HepG2 (cell line): ENCODE data around the gene MAP3K2. TPM values are rescaled to one million over a fixed set of nuclear protein-coding genes. Genes with fewer than 3 reads are reported as not detected.

Experiments
- CENPX ChIP-seq: sonication (generic); formaldehyde crosslinking; IDR thresholded peaks from 2 replicates; pipeline ENCODE4 v1.9.0; 2021; ENCODE audit warnings: mild to moderate bottlenecking, missing genetic modification reagents, moderate library complexity
- WIZ ChIP-seq: sonication (generic); formaldehyde crosslinking; IDR thresholded peaks from 2 replicates; pipeline ENCODE4 v1.5.1; 2020; ENCODE audit warnings: mild to moderate bottlenecking, missing genetic modification reagents
- polyA plus RNA-seq, 8 experiments: library from polyadenylated mRNA; depleted of rRNA in 3 of 8; stranded (reverse) in 7 of 8; unstranded in 1 of 8; fragments of >200 nt; fragmentation: Illumina TruSeq in 4 of 8; extraction: Trizol in 4 of 8; gene quantifications; 2 replicates each; pipeline versions ENCODE4 v1.2.1 to v1.2.3, GENCODE V29; 2011 to 2016; ENCODE audit warnings: low read depth in 4 of 8, missing spikeins in 1 of 8, mixed read lengths in 1 of 8; ENCODE audit not compliant: insufficient read depth in 1 of 8
- total RNA-seq, 5 experiments: library from RNA; depleted of rRNA; stranded (reverse); fragments of >200 nt; fragmentation: Illumina TruSeq; extraction: Trizol; gene quantifications; 2 replicates each; pipeline ENCODE4 v1.2.3, GENCODE V29; 2016; ENCODE audit warnings: low read depth in 1 of 5
- TF ChIP-seq, protein P1 (sequence below): sonication (generic); formaldehyde crosslinking; IDR thresholded peaks from 2 replicates; pipeline ENCODE4 v1.9.0; 2021; ENCODE audit warnings: mild to moderate bottlenecking, missing genetic modification reagents

The MAP3K2 gene
- total and polyA plus RNA-seq, 2 of the 13 experiments (the other 11 are each of a cell fraction or from before 2014, with no cell fraction given), result 12.2 to 37.2 TPM

DNA sequence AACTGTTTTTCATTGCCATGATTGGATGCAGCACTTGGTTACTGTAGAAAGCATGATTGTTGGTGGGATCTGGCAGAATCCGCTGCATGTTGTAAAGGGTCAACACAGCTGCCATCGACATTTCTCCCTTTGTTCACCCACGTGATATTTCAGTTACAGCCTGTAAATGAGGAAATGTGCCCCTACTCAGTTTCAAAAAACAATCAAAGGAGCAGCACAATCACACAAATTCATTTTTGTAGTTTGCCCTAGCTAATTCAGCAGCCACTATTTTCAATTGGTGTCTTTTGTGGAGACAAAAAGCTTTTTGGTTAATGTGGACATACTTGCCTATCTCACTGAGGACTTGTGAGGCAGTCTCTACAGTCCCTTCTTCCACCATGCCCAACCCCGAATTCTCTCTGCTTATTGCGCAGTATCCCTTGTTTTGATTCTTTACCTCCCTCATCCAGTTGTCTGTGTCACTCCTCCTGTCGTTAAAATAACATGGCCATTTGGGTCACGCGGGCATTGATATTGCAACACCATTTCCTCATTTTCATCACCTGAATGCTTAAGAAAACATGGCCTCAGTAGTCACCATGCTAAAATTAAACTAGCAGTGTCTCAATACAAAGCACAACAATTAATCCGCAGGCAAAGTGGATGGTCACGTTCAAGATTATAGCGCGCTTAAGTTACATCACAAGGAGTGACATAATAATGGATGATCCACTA lies 24.0 kb upstream of the MAP3K2 start (continued):
- TF ChIP-seq, protein P1, sequence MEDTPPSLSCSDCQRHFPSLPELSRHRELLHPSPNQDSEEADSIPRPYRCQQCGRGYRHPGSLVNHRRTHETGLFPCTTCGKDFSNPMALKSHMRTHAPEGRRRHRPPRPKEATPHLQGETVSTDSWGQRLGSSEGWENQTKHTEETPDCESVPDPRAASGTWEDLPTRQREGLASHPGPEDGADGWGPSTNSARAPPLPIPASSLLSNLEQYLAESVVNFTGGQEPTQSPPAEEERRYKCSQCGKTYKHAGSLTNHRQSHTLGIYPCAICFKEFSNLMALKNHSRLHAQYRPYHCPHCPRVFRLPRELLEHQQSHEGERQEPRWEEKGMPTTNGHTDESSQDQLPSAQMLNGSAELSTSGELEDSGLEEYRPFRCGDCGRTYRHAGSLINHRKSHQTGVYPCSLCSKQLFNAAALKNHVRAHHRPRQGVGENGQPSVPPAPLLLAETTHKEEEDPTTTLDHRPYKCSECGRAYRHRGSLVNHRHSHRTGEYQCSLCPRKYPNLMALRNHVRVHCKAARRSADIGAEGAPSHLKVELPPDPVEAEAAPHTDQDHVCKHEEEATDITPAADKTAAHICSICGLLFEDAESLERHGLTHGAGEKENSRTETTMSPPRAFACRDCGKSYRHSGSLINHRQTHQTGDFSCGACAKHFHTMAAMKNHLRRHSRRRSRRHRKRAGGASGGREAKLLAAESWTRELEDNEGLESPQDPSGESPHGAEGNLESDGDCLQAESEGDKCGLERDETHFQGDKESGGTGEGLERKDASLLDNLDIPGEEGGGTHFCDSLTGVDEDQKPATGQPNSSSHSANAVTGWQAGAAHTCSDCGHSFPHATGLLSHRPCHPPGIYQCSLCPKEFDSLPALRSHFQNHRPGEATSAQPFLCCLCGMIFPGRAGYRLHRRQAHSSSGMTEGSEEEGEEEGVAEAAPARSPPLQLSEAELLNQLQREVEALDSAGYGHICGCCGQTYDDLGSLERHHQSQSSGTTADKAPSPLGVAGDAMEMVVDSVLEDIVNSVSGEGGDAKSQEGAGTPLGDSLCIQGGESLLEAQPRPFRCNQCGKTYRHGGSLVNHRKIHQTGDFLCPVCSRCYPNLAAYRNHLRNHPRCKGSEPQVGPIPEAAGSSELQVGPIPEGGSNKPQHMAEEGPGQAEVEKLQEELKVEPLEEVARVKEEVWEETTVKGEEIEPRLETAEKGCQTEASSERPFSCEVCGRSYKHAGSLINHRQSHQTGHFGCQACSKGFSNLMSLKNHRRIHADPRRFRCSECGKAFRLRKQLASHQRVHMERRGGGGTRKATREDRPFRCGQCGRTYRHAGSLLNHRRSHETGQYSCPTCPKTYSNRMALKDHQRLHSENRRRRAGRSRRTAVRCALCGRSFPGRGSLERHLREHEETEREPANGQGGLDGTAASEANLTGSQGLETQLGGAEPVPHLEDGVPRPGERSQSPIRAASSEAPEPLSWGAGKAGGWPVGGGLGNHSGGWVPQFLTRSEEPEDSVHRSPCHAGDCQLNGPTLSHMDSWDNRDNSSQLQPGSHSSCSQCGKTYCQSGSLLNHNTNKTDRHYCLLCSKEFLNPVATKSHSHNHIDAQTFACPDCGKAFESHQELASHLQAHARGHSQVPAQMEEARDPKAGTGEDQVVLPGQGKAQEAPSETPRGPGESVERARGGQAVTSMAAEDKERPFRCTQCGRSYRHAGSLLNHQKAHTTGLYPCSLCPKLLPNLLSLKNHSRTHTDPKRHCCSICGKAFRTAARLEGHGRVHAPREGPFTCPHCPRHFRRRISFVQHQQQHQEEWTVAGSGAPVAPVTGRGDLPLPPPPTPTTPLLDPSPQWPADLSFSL, result peak; percentile 57; the same call in 1 of the 2 replicates
- no peak for TF ChIP-seq CENPX (CRISPR knock-in tag)
- peak; percentile 53; the same call in 1 of the 2 replicates for TF ChIP-seq WIZ (CRISPR knock-in tag)
